HG03060 (cell line): Measurements from ENCODE around the gene LTA4H.

Experiments used
- ATAC-seq: cut with Tn5 transposase; IDR thresholded peaks from one replicate; pipeline ENCODE4 v1.9.1; 2021; ENCODE audit warnings: low read depth, moderate number of reproducible peaks; ENCODE audit not compliant: unreplicated experiment

LTA4H gene

DNA sequence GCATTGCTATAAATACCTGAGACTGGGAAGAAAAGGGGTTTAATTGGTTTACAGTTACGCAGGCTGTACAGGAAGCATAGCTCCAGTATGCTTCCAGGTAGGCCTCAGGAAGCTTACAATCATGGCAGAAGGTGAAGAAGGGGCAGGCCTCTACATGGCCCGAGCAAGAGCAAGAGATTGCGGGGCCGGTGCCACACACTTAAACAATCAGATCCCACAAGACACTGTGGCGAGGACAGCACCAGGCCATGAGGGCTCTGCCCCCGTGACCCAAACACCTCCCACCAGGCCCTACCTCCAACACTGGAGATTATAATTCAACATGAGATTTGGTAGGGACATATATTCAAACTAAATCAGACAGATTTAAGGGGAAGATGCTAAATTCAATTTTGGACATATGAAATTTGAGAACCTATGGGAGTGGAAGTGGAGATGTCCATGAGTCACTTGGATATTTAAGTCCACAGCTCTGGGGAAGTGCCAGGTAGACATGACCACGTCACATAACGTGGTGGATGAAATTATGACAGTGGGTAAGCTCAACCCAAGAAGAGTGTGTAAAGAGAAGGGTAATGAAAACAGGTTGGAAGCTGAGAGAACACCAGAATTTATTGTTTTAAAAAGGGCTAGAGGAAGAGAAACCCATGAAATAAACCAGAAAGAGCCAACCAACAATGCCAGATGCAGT, 1.5 kb upstream of the LTA4H start:
- no peak for ATAC-seq

GRCh38 chr12:96034621-96035282, 635 bp downstream of the LTA4H start:
- peak; percentile 1 for ATAC-seq

GRCh38 chr12:96033549-96034389, 1.6 kb downstream of the LTA4H start:
- ATAC-seq = no peak

DNA sequence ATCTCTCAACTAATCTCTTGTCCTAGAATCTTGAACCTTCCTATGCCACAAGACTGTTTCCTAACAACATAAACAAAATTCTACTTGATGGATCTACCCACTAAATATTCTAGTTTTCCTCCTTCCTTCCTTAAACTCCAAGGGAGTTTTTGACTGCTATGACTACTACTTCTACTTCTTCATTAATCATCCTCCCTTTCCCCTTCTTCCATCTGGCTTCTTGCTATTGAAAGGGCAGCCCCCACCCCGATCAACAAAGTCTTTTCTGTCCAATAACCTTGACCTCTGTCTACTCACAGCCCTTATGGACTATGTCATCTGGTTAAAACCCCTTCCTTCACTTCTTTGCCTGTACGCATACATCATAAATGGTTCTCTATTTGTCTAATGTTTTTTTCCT, 5.6 kb downstream of the LTA4H start:
- no peak for ATAC-seq

- ATAC-seq = no peak
Observed at GRCh38 chr12:96028538-96028937, 6.8 kb downstream of the LTA4H start.

GRCh38 chr12:96026331-96026730, 9.1 kb downstream of the LTA4H start:
- no peak for ATAC-seq

GRCh38 chr12:96025518-96025917, 9.9 kb downstream of the LTA4H start:
- no peak for ATAC-seq

- peak; percentile 98 for ATAC-seq
Observed at GRCh38 chr12:96020314-96021003, 14.9 kb downstream of the LTA4H start.

DNA sequence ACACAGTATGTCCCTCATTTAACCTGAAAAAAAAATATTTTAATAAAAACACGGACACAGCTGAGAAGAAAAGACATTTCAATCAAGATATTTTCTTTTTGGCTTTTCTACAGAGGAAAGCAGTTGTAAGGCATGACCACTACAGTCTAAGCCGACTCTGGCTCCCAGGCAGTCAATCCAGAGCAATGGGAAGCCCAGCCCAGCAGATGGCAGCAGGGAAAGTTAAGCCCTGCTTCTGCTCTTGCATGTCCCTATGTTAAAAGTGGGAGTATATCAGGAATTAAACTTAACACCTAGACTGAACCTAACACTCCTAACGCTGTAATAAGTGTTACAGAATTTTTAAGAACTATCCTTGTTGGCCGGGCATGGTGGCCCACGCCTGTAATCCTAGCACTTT, 19.7 kb downstream of the LTA4H start:
- no peak for ATAC-seq

DNA sequence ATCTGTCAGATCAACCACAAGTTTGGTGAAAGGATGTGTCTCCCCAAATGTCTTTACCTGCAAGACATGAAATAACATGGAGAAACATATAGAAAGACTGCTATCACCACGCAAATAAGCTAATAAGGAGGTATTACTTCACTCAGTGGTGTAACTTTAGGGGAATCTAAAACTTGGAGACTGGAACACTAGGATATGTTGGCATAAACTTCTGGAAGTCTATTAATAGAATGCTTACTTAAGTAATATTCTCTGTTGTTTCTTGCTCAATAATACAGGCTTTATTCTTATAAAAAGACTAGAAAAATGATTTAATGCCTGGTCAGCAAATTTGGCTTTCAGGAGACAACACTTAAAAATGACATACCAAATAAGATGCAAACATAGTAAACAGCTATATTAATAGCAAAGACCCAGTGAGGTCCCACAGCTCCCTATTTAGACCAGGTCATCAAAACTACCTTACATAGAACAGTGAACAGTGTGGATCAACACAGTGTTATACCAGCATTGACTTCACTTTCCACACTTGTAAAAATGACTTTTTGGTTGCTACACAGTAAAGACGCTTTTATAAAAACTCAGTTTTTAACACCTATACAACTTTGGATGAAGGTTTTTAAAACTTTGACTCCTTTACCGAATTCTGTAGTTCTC, 20.3 kb downstream of the LTA4H start:
- no peak for ATAC-seq

DNA sequence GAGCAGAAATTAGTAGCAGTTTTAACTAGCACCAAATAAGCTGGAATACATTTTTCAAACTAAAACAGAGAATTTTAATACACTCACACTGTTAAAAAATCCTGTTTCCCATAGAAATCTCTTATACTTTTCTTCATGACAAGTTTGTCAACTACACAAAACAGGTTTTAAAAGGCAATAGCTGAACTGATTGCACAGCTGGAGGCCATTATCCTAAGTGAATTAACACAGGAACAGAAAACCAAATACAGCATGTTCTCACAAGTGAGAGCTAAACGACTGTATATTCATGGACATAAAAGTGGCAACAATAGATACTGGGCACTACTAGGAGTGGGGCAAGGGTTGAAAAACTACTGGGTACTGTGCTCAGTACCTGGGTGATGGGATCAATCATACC, 27.7 kb downstream of the LTA4H start:
- no peak for ATAC-seq

DNA sequence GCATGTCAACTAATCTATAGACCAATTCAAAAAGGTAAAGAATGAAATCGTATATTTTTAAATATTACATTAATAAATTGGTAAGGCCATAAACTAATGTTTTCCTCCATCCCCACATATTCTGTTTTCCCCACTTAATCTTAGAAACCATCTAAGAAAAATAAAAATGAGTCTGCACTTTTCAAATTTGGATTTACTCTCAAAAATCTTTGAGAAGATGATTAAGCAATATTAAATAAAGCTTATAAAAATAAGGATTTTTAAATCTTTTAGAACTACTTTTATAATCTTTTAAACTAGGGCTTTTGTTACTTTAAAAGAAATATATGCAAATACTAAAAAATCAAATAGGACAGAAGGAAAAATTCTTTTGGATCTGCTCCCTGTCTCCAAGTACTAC, 28.7 kb downstream of the LTA4H start:
- ATAC-seq = no peak

DNA sequence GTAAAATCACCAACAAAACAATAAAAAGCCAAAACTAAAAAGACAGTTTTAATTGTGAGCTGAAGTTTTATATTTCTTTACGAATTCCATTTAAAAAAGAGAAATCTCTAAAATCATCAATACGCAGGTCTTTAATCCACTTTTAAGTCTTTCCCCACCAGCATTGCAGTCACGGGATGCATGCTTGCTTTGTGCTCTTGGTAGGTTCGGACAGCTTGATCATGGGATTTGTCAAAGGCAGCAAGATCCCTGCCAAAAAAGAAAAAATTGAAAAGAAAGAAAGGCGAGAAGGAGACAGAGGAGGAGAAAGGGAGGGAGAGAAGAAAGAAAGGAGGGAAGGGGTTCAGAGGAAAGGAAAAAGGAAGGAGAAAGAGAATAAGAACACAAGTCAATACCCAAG, 34.5 kb downstream of the LTA4H start:
- ATAC-seq = no peak

DNA sequence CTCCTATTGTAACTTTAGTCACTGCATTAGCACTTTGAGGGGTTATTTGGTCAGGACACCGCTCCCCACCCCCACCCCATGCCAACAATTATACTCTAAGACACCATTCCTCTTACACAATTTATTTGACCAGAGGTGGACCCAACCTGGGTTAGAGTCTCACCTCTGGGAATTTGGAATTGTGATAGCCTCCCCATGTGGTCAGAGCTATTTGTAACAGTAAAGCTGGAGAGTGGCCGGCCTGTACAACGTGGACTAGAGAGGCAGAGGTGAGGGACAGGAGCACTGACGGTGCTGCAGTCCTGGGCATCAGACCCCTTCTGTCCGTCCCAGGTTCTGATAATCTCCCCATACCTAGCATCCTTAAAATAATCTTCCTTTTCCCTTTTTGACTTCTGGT, 35.9 kb downstream of the LTA4H start:
- ATAC-seq = no peak

- peak; percentile 92 for ATAC-seq
Observed at GRCh38 chr12:95998611-95999286, 36.6 kb downstream of the LTA4H start.

DNA sequence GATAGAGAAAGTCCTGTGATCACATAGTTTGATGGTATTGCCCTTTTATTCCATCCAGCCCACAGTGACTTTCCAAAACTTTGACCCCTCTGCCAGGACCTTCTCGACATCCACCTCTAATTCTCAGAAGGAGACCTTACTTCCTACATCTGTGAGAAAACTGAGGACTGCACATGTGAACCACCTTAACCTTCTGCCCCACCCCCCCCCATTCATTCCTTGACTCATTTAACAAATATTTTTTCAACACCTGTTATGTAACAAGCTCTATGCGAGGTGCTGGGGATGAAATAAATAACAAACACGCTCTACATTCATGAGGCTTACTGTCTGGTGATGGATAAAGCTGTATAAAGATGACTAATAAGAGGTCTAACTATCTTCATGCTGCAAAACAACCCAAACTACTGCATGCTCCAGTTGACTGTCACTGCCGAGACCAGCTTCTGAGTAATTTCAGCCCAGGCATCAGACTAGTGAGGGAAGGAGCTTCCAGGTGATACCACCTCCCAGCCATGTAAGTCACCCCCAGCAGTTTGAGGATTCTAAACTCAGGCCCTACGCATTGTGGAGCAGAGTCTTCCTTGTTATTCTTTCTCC, 37.4 kb downstream of the LTA4H start:
- no peak for ATAC-seq

- no peak for ATAC-seq
Observed at GRCh38 chr12:95997276-95997675, 38.1 kb downstream of the LTA4H start.

GRCh38 chr12:95996034-95996658, 39.2 kb downstream of the LTA4H start, which contains the start of gene HAL:
Gene HAL (minus strand): TSS chr12:95996344. CDS start chr12:95995910, 434 bp downstream.
- no peak for ATAC-seq
